Measurements from ENCODE around the gene DNM3.

DNA sequence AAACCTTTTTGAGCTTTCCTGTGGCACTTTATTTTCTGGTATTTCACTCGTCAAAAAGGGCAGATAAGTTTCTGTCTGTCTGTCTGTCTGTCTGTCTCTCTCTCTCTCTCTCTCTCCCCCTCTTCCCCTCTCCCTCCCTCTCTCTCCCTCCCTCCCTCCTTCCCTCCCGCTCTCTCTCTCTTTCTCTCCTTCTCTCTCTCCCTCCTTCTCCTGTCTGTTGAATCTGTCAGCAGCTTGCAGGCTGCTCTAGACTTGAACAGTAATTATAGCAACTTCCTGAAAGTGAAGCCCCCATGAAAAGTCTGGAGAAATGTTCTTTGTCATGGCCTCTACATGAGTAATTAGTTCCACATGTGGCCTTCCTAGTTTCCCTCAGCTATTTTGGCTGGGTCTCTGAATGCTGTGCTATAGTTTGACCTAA, 303.9 kb downstream of the DNM3 start:
- TF ChIP-seq, protein P1, sequence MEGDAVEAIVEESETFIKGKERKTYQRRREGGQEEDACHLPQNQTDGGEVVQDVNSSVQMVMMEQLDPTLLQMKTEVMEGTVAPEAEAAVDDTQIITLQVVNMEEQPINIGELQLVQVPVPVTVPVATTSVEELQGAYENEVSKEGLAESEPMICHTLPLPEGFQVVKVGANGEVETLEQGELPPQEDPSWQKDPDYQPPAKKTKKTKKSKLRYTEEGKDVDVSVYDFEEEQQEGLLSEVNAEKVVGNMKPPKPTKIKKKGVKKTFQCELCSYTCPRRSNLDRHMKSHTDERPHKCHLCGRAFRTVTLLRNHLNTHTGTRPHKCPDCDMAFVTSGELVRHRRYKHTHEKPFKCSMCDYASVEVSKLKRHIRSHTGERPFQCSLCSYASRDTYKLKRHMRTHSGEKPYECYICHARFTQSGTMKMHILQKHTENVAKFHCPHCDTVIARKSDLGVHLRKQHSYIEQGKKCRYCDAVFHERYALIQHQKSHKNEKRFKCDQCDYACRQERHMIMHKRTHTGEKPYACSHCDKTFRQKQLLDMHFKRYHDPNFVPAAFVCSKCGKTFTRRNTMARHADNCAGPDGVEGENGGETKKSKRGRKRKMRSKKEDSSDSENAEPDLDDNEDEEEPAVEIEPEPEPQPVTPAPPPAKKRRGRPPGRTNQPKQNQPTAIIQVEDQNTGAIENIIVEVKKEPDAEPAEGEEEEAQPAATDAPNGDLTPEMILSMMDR (IDR thresholded peaks at IDR 0.05; ENCODE audit: low read length), result no peak
- TF ChIP-seq EZH2 (IDR thresholded peaks at IDR 0.05; ENCODE audit: borderline replicate concordance, low read length), result no peak

Measured in OCI-LY1 (cell line).